ENCODE results near the gene NBPF4.

DNA sequence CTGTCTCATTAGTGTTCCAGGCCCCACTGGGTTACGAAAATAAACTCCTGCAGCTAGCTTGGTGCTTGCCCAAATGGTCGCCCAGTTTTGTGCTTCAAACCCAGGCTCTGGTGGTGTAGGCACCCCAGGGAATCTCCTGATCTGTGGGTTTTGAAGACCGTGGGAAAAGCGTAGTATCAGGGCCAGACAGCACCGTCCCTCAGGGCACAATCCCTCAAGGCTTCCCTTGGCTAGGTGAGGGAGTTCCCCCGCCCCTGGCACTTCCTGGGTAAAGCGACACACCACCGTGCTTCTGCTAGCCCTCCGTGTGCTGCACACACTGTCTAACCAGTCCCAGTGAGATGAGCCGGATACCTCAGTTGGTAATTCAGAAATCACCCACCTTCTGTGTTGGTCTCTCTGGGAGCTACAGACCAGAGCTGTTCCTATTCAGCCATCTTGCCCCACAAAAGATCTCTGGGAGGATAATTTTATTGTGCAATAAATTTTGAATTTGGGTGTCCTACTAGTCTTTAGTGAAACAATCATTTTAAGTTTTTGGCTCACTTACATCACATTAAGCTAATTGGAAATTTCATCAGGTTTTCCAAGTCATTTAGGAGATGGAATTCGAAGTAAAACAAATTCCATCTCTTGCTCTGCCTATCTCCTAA lies 34.3 kb downstream of the NBPF4 start:
- TF ChIP-seq CTCF (IDR thresholded peaks at IDR 0.05) (no peak), POLR2A (IDR thresholded peaks at IDR 0.05) (no peak), POLR2AphosphoS5 (IDR thresholded peaks at IDR 0.05) (no peak)
